IMR-90 (cell line): ENCODE data around the gene LMNB1. TPM values are rescaled to one million over a fixed set of nuclear protein-coding genes. Genes with fewer than 3 reads are reported as not detected.
"Not testable (repeated sequence)": the region's sequence is repeated elsewhere in the genome, so short reads cannot be mapped to it uniquely, and the experiment has no call there.

Experiments used
- ATAC-seq: fragments of 200-7000 bp; cut with Tn5 transposase; 2 replicates; pipeline ENCODE4 v1.9.1; 2020; ENCODE audit warnings: low read depth, mild to moderate bottlenecking, moderate library complexity
- BruUV-seq: library from RNA; stranded (reverse); fragments of 400-500 nt; replicated peaks from 2 replicates; lab custom pipeline; 2021; lab: Mats Ljungman, UMichigan
- CTCF ChIA-PET: fragments of 300-600 bp; formaldehyde crosslinking; extraction: SDS; loops from one replicate; lab custom pipeline; 2021; ENCODE audit warnings: antibody characterized with exemption; lab: Yijun Ruan, JAX
- POLR2A ChIA-PET: fragments of 300-600 bp; sonication (Branson Sonifier 250); formaldehyde crosslinking; loops from one replicate; lab custom pipeline; 2022; ENCODE audit warnings: antibody characterized with exemption; ENCODE audit not compliant: unreplicated experiment; lab: Charles Lee
- DNase-seq: peaks from one replicate; pipeline ENCODE4 v3.0.0; 2013
- H2AFZ ChIP-seq: replicated peaks from 2 replicates; pipeline ENCODE3; 2013; ENCODE audit warnings: low read length, mild to moderate bottlenecking; ENCODE audit not compliant: poor library complexity
- H2AK5ac ChIP-seq: 2 replicates; pipeline ENCODE4 v1.6.1; 2013; ENCODE audit warnings: low read depth, low read length, inconsistent platforms
- H2AK9ac ChIP-seq: replicated peaks from 2 replicates; pipeline ENCODE3; 2013; ENCODE audit warnings: mild to moderate bottlenecking, low read depth, low read length, moderate library complexity; ENCODE audit not compliant: poor library complexity
- H2BK120ac ChIP-seq: 2 replicates; pipeline ENCODE4 v1.6.1; 2013; ENCODE audit warnings: low read depth, low read length, inconsistent platforms
- H2BK15ac ChIP-seq: 3 replicates; pipeline ENCODE4 v1.6.1; 2013; ENCODE audit warnings: low read depth, low read length, inconsistent platforms
- H2BK20ac ChIP-seq: 2 replicates; pipeline ENCODE4 v1.6.1; 2013; ENCODE audit warnings: low read depth, mild to moderate bottlenecking, inconsistent platforms, low read length, moderate library complexity
- H2BK5ac ChIP-seq: 2 replicates; pipeline ENCODE4 v1.6.1; 2013; ENCODE audit warnings: mild to moderate bottlenecking, low read depth, low read length, inconsistent platforms; ENCODE audit not compliant: poor library complexity, severe bottlenecking
- H3K14ac ChIP-seq: replicated peaks from 2 replicates; pipeline ENCODE4 v1.6.1; 2013; ENCODE audit warnings: low read depth, low read length, inconsistent platforms
- H3K18ac ChIP-seq: 2 replicates; pipeline ENCODE4 v1.6.1; 2013; ENCODE audit warnings: low read depth, low read length, control low read depth
- H3K23ac ChIP-seq: 2 replicates; pipeline ENCODE4 v1.6.1; 2013; ENCODE audit warnings: low read depth, low read length, inconsistent platforms
- H3K27ac ChIP-seq: 2 replicates; pipeline ENCODE4 v1.5.1; 2013; ENCODE audit warnings: mild to moderate bottlenecking, control low read depth, low read length; ENCODE audit not compliant: insufficient read depth
- H3K27me3 ChIP-seq: 2 replicates; pipeline ENCODE4 v1.6.1; 2013; ENCODE audit warnings: low read length; ENCODE audit not compliant: control insufficient read depth, insufficient read depth
- H3K36me3 ChIP-seq: 2 replicates; pipeline ENCODE4 v1.6.1; 2013; ENCODE audit warnings: low read length, mixed read lengths; ENCODE audit not compliant: control insufficient read depth, insufficient read depth
- H3K4ac ChIP-seq: 2 replicates; pipeline ENCODE4 v1.6.1; 2013; ENCODE audit warnings: low read depth, low read length, inconsistent platforms
- H3K4me1 ChIP-seq: 2 replicates; pipeline ENCODE4 v1.6.1; 2013; ENCODE audit warnings: low read length, mixed read lengths; ENCODE audit not compliant: control insufficient read depth, insufficient read depth
- H3K4me2 ChIP-seq: 2 replicates; pipeline ENCODE4 v1.6.1; 2013; ENCODE audit warnings: low read depth, mild to moderate bottlenecking, control low read depth, low read length, moderate library complexity
- H3K4me3 ChIP-seq: 2 replicates; pipeline ENCODE4 v1.5.1; 2013; ENCODE audit warnings: low read depth, mild to moderate bottlenecking, control low read depth, low read length, moderate library complexity; ENCODE audit not compliant: insufficient read depth
- H3K56ac ChIP-seq: 2 replicates; pipeline ENCODE4 v1.6.1; 2013; ENCODE audit warnings: low read length, inconsistent platforms; ENCODE audit not compliant: insufficient read depth; ENCODE audit errors: extremely low read depth
- H3K79me1 ChIP-seq, 2 experiments: 2 replicates each; pipeline ENCODE4 v1.6.1; 2013; ENCODE audit warnings: low read length in 2 of 2, inconsistent platforms in 1 of 2, low read depth in 1 of 2
- H3K9ac ChIP-seq: 2 replicates; pipeline ENCODE4 v1.6.1; 2013; ENCODE audit warnings: low read depth, low read length, control low read depth
- H3K9me1 ChIP-seq: 2 replicates; pipeline ENCODE4 v1.6.1; 2013; ENCODE audit warnings: low read length, inconsistent platforms; ENCODE audit not compliant: insufficient read depth
- H3K9me3 ChIP-seq: 2 replicates; pipeline ENCODE4 v1.6.1; 2013; ENCODE audit warnings: low read length; ENCODE audit not compliant: control insufficient read depth, insufficient read depth
- H4K20me1 ChIP-seq: 2 replicates; pipeline ENCODE4 v1.6.1; 2013; ENCODE audit warnings: low read length, inconsistent platforms; ENCODE audit not compliant: insufficient read depth
- H4K5ac ChIP-seq: 2 replicates; pipeline ENCODE4 v1.6.1; 2013; ENCODE audit warnings: mild to moderate bottlenecking, low read depth, low read length, control low read depth
- H4K8ac ChIP-seq, 2 experiments: 2 replicates each; pipeline ENCODE4 v1.6.1; 2013; ENCODE audit warnings: low read depth in 2 of 2, low read length in 2 of 2, control low read depth in 1 of 2, inconsistent platforms in 1 of 2
- H4K91ac ChIP-seq: 2 replicates; pipeline ENCODE4 v1.6.1; 2013; ENCODE audit warnings: low read depth, low read length, inconsistent platforms; ENCODE audit not compliant: insufficient read depth
- CEBPB ChIP-seq: IDR thresholded peaks from 2 replicates; pipeline ENCODE4 v1.6.1; 2012; ENCODE audit warnings: low read depth, low read length, improper control_type of control experiment
- WGBS, 2 experiments: methylation state at CpG; one replicate each; pipeline versions ENCODE4 v1.1.5 to v1.1.7; 2013; ENCODE audit warnings: missing lambda C conversion rate in 2 of 2; ENCODE audit not compliant: insufficient read length in 1 of 2; ENCODE audit errors: extremely low coverage in 2 of 2; 5-methylcytosine and 5-hydroxymethylcytosine counted together
- dilution Hi-C: fragments of 300-500 bp; cut with HindIII; formaldehyde crosslinking; loops from one replicate; pipeline ENCODE4 v1.14.3; 2018; ENCODE audit warnings: low sequenced_read_pairs; ENCODE audit not compliant: unreplicated experiment
- in situ Hi-C: fragments of 300-500 bp; cut with MboI; formaldehyde crosslinking; loops from 3 replicates; pipeline ENCODE4 v1.14.3; 2019; ENCODE audit warnings: low sequenced_read_pairs, inconsistent platforms, mixed read lengths
- intact Hi-C: fragments of 100-400 bp; cut with micrococcal nuclease; formaldehyde crosslinking; loops from 2 replicates; pipeline ENCODE4 v1.10.0; 2022
- polyA plus RNA-seq, 3 experiments: library from polyadenylated mRNA; depleted of rRNA; stranded (reverse); fragments of >200 nt; gene quantifications; 2 replicates each; pipeline ENCODE4 v1.2.3, GENCODE V29; 2012; ENCODE audit warnings: low replicate concordance in 1 of 3
- total RNA-seq: library from RNA; depleted of rRNA; stranded (reverse); fragments of >200 nt; gene quantifications from 2 replicates; pipeline ENCODE4 v1.2.3, GENCODE V29; 2012

Gene LMNB1
- total and polyA plus RNA-seq, 2 of the 4 experiments (the other 2 are of a cell fraction), result 36.0 to 53.6 TPM

DNA sequence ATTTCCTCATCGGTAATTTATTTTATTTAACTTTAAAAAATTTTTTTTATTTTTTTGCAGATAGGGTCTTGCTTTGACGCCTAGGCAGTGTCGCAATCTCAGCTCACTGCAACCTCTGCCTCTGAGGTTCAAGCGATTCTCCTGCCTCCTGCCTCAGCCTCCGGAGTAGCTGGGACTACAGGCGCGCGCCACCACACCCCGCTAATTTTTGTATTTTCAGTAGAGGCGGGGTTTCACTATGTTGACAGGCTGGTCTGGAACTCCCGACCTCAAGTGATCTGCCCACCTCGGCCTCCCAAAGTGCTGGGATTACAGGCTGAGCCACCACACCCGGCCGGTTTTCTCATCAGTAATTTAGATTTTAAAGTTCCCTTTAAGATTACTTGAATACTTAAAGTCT is 2.3 kb upstream of the LMNB1 start:
- H3K27ac ChIP-seq, H2AK5ac ChIP-seq, H2BK15ac ChIP-seq, H3K9me3 ChIP-seq, BruUV-seq, H4K5ac ChIP-seq, H3K56ac ChIP-seq, H3K23ac ChIP-seq, H3K18ac ChIP-seq, H2AFZ ChIP-seq, H3K9me1 ChIP-seq, dilution Hi-C loops, DNase-seq, H3K79me1 ChIP-seq, H2AK9ac ChIP-seq, H3K4me2 ChIP-seq, POLR2A ChIA-PET, intact Hi-C loops, H3K4ac ChIP-seq, H2BK20ac ChIP-seq, H4K20me1 ChIP-seq, H3K14ac ChIP-seq, H3K36me3 ChIP-seq, ATAC-seq, H2BK5ac ChIP-seq, H2BK120ac ChIP-seq, H3K4me1 ChIP-seq, CTCF ChIA-PET, H4K91ac ChIP-seq, H3K9ac ChIP-seq, H3K27me3 ChIP-seq, H4K8ac ChIP-seq, H3K4me3 ChIP-seq: not testable (repeated sequence)
- TF ChIP-seq CEBPB, result peak; percentile 39; the same call in 1 of the 2 replicates
- WGBS, 2 experiments, result 94% methylated on average over 3 of the region's 14 CpGs; no CpG with 5 or more reads in 1 of the 2 experiments
- in situ Hi-C loops, result loop anchor here (10.0 kb wide), 1 partner anchor 100 kb away; no protein-coding TSS in a partner anchor
